SK-N-SH (cell line): ENCODE measurements around the gene KNOP1.

Source experiments
- CTCF ChIP-seq: fragments of 200-600 bp; sonication (generic); IDR thresholded peaks from 2 replicates; pipeline ENCODE4 v1.6.1; 2017; ENCODE audit warnings: antibody characterized with exemption, mild to moderate bottlenecking, moderate library complexity
- MEF2A ChIP-seq: IDR thresholded peaks from 2 replicates; pipeline ENCODE4 v1.4.0; 2012; ENCODE audit warnings: low read depth, borderline replicate concordance
- PBX3 ChIP-seq: IDR thresholded peaks from 2 replicates; pipeline ENCODE4; 2012
- REST ChIP-seq: IDR thresholded peaks from 2 replicates; pipeline ENCODE4 v1.6.1; 2012; ENCODE audit warnings: mild to moderate bottlenecking, low read depth, low read length, moderate library complexity
- RFX5 ChIP-seq: IDR thresholded peaks from 2 replicates; pipeline ENCODE4 v1.6.1; 2012; ENCODE audit warnings: mild to moderate bottlenecking, improper control_type of control experiment, low read length

GRCh38 chr16:19766554-19766884 is 48.5 kb upstream of the KNOP1 start:
- TF ChIP-seq CTCF (no peak), PBX3 (no peak), RFX5 (no peak), REST (no peak), MEF2A (no peak)
